Neural progenitor cell (in vitro differentiated cells): Measurements from ENCODE around the gene EIPR1. TPM values are rescaled to one million over a fixed set of nuclear protein-coding genes. Genes with fewer than 3 reads are reported as not detected.

ENCODE experiments used
- DNase-seq: peaks from one replicate; pipeline ENCODE4 v3.0.0-alpha.2; 2016; ENCODE audit warnings: low spot score
- H2AFZ ChIP-seq: fragments of 200-600 bp; sonication (generic); replicated peaks from 2 replicates; pipeline ENCODE4 v1.6.1; 2016; ENCODE audit warnings: antibody characterized with exemption
- H3F3A ChIP-seq: fragments of 200-600 bp; sonication (generic); 2 replicates; pipeline ENCODE4 v1.6.1; 2016; ENCODE audit warnings: antibody characterized with exemption, low read depth
- H3K27ac ChIP-seq: fragments of 200-600 bp; sonication (generic); 2 replicates; pipeline ENCODE4 v1.5.1; 2016; ENCODE audit warnings: mild to moderate bottlenecking
- H3K27me3 ChIP-seq: fragments of 200-600 bp; sonication (generic); 2 replicates; pipeline ENCODE4 v1.6.1; 2016; ENCODE audit warnings: mild to moderate bottlenecking, moderate library complexity
- H3K36me3 ChIP-seq: fragments of 200-600 bp; sonication (generic); 2 replicates; pipeline ENCODE4 v1.5.1; 2016
- H3K4me1 ChIP-seq: fragments of 200-600 bp; sonication (generic); 2 replicates; pipeline ENCODE4 v1.6.1; 2016; ENCODE audit warnings: mixed run types
- H3K4me2 ChIP-seq: fragments of 200-600 bp; sonication (generic); 2 replicates; pipeline ENCODE4 v1.6.1; 2016
- H3K4me3 ChIP-seq: fragments of 200-600 bp; sonication (generic); 2 replicates; pipeline ENCODE4 v1.5.1; 2016
- H3K79me2 ChIP-seq: fragments of 200-600 bp; sonication (generic); 2 replicates; pipeline ENCODE4 v1.6.1; 2016; ENCODE audit warnings: low read depth
- H3K9ac ChIP-seq: fragments of 200-600 bp; sonication (generic); 2 replicates; pipeline ENCODE4 v1.6.1; 2016
- H3K9me3 ChIP-seq: fragments of 200-600 bp; sonication (generic); 2 replicates; pipeline ENCODE4 v1.5.1; 2016; ENCODE audit warnings: low read depth
- H4K20me1 ChIP-seq: fragments of 200-600 bp; sonication (generic); 2 replicates; pipeline ENCODE4 v1.6.1; 2016; ENCODE audit warnings: low read depth
- H3K27ac Mint-ChIP-seq: 3 replicates; pipeline ENCODE4 v1.8.0; 2021; ENCODE audit warnings: mixed read lengths
- H3K27me3 Mint-ChIP-seq: 2 replicates; pipeline ENCODE4 v1.8.0; 2022; ENCODE audit warnings: low read depth, mild to moderate bottlenecking, inconsistent platforms, moderate library complexity, mixed read lengths; ENCODE audit not compliant: insufficient read depth
- H3K36me3 Mint-ChIP-seq: 3 replicates; pipeline ENCODE4 v1.8.0; 2021; ENCODE audit warnings: mixed read lengths
- H3K4me1 Mint-ChIP-seq: 3 replicates; pipeline ENCODE4 v1.8.0; 2021; ENCODE audit warnings: mixed read lengths
- H3K4me3 Mint-ChIP-seq: 3 replicates; pipeline ENCODE4 v1.8.0; 2021; ENCODE audit warnings: mild to moderate bottlenecking, moderate library complexity, mixed read lengths
- H3K9me3 Mint-ChIP-seq: 3 replicates; pipeline ENCODE4 v1.8.0; 2020; ENCODE audit warnings: mixed read lengths
- EZH2 ChIP-seq: fragments of 200-600 bp; sonication (generic); IDR thresholded peaks from 2 replicates; pipeline ENCODE4 v1.6.1; 2017; ENCODE audit warnings: antibody characterized with exemption, mild to moderate bottlenecking, moderate library complexity
- EZH2phosphoT487 ChIP-seq: fragments of 200-600 bp; sonication (generic); IDR thresholded peaks from 2 replicates; pipeline ENCODE4 v1.6.1; 2017; ENCODE audit warnings: antibody characterized with exemption
- total RNA-seq: library from RNA; depleted of rRNA; stranded (reverse); fragments of >200 nt; gene quantifications from 2 replicates; pipeline ENCODE4 v1.2.3, GENCODE V29; 2015; ENCODE audit warnings: low replicate concordance
- TF ChIP-seq, protein P1 (sequence below): fragments of 200-600 bp; sonication (generic); IDR thresholded peaks from 2 replicates; pipeline ENCODE4 v1.5.1; 2017; ENCODE audit warnings: antibody characterized with exemption, mild to moderate bottlenecking

The EIPR1 gene
- total RNA-seq, 1 donor from 2014 or later = 57.1 TPM

DNA sequence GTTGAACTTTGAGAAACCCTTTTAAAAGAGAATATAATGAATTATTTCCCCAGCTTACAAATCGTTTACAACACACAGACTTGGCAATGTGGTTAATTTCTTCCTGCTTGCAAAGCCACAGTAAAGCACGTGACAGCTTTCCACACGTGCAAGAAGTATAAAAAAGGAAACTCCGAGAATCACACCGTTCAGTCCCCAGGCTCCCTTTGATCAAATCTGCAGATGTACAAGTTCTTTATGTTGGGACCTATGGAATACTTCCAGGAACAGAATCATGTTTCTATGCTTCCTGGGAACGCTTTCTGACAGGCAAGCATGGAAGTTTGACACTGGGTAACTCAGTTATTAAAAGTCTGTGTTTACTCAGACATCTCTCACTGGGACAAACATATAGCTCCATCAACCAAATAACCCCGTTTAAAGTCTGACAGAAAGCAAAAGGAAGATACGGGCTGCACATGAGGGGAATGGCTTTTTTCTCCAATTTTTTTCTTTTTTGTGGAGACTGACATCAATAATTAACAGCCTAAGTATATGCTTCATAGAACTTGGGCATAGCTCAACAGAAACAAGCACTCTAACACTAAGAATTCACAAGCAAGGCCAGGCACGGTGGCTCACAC lies 134.8 kb downstream of the EIPR1 start:
- Mint-ChIP-seq H3K4me1 (no peaks in the 10 kb centered on the region), H3K36me3 (no peaks in the 10 kb centered on the region), H3K9me3 (no peaks in the 10 kb centered on the region), H3K27ac (no peak overlapping the region), H3K27me3 (no peaks in the 10 kb centered on the region), H3K4me3 (no peak overlapping the region)
- Histone ChIP-seq H3K36me3 (no peaks in the 10 kb centered on the region), H4K20me1 (peaks cover 5% of the 10 kb centered on the region), H3K4me1 (no peaks in the 10 kb centered on the region), H3K9me3 (no peaks in the 10 kb centered on the region), H3K27ac (no peak overlapping the region), H3F3A (no peaks in the 10 kb centered on the region), H3K27me3 (no peaks in the 10 kb centered on the region), H3K79me2 (no peaks in the 10 kb centered on the region), H3K4me3 (no peak overlapping the region), H2AFZ (no peak overlapping the region), H3K9ac (no peak overlapping the region), H3K4me2 (no peak overlapping the region)
- DNase-seq = no peak
- TF ChIP-seq, protein P1, sequence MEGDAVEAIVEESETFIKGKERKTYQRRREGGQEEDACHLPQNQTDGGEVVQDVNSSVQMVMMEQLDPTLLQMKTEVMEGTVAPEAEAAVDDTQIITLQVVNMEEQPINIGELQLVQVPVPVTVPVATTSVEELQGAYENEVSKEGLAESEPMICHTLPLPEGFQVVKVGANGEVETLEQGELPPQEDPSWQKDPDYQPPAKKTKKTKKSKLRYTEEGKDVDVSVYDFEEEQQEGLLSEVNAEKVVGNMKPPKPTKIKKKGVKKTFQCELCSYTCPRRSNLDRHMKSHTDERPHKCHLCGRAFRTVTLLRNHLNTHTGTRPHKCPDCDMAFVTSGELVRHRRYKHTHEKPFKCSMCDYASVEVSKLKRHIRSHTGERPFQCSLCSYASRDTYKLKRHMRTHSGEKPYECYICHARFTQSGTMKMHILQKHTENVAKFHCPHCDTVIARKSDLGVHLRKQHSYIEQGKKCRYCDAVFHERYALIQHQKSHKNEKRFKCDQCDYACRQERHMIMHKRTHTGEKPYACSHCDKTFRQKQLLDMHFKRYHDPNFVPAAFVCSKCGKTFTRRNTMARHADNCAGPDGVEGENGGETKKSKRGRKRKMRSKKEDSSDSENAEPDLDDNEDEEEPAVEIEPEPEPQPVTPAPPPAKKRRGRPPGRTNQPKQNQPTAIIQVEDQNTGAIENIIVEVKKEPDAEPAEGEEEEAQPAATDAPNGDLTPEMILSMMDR = no peak
- TF ChIP-seq EZH2 (no peak), EZH2phosphoT487 (no peak)

DNA sequence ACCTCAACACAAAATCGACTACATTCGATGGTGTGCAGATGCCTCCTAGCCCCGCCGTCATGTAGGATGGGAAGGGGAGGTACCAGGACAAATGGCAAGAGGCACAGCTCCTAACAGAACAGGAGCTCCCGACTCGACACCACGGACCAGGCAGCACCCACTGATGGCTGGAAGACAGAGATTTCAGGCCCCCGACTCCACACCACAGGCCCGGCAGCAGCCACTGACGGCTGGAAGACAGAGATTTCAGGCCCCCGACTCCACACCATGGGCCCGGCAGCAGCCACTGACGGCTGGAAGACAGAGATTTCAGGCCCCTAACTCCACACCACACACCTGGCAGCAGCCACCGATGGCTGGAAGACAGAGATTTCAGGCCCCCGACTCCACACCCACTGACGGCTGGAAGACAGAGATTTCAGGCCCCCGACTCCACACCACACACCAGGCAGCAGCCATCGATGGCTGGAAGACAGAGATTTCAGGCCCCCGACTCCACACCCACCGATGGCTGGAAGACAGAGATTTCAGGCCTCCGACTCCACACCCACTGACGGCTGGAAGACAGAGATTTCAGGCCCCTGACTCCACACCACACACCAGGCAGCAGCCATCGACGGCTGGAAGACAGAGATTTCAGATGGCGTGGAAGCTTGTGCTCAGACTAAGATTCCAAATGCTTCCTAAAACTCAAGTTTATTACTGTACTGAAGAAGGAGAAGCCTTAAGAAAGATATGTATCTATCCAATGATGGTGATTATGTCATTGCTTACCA lies 135.5 kb downstream of the EIPR1 start:
- Histone ChIP-seq H3K79me2 (no peaks in the 10 kb centered on the region), H3K4me3 (no peak overlapping the region), H3K27me3 (no peaks in the 10 kb centered on the region), H3K4me2 (no peak overlapping the region), H3K9ac (no peak overlapping the region), H3F3A (no peaks in the 10 kb centered on the region), H4K20me1 (peaks cover 5% of the 10 kb centered on the region), H3K36me3 (no peaks in the 10 kb centered on the region), H2AFZ (no peak overlapping the region), H3K9me3 (no peaks in the 10 kb centered on the region), H3K27ac (no peak overlapping the region), H3K4me1 (no peaks in the 10 kb centered on the region)
- no peak for DNase-seq
- no peaks in the 10 kb centered on the region for H3K36me3 Mint-ChIP-seq
- no peak overlapping the region for H3K4me3 Mint-ChIP-seq
- H3K9me3 Mint-ChIP-seq = no peaks in the 10 kb centered on the region
- TF ChIP-seq, protein P1 = no peak
- TF ChIP-seq EZH2phosphoT487 (no peak), EZH2 (no peak)
- no peak overlapping the region for H3K27ac Mint-ChIP-seq
- H3K27me3 Mint-ChIP-seq = no peaks in the 10 kb centered on the region
- H3K4me1 Mint-ChIP-seq = no peaks in the 10 kb centered on the region

DNA sequence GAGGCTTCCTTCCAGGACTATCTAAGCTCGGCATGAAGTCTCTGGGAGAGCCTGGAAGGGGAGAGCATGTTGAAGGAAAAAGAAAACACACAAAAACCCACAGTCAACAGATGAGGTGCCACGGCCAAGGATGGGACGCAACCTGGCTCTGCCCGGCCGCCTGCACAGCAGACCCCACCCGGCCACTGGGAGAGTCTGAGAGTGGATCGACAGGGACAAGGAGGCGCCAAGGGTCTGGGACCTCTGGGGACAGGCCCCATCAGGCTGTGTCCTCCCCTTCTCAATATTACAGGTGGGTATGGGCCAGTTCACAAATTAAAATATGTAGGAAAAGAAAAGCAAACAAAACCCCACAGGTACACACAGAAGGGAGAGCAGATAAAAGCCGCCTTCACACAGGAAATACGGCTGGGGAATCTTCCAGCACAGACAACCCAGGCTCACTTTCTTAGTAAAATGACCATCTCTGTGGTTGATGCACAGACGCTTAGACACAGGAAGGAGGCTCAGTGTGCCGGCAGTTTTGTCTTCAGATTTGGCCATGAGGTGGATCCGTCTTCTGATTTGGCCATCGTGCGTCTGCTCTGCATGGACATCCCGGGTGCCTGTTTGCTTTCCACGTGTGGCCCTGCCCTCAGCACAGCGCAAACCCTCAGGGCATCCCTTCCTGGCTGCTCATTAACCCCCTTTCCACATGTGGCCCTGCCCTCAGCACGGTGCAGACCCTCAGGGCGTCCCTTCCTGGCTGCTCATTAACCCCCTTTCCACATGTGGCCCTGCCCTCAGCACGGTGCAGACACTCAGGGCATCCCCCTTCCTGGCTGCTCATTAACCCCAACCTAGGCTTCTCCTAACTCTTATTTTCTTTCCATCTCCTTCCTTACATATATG lies 138.4 kb downstream of the EIPR1 start:
- Histone ChIP-seq H3K9me3 (no peaks in the 10 kb centered on the region), H3K36me3 (no peaks in the 10 kb centered on the region), H3K4me1 (no peaks in the 10 kb centered on the region), H3K27ac (no peak overlapping the region), H3K27me3 (no peaks in the 10 kb centered on the region), H4K20me1 (peaks cover 5% of the 10 kb centered on the region), H2AFZ (no peak overlapping the region), H3F3A (no peaks in the 10 kb centered on the region), H3K4me3 (no peak overlapping the region), H3K9ac (no peak overlapping the region), H3K4me2 (no peak overlapping the region), H3K79me2 (no peaks in the 10 kb centered on the region)
- no peak for DNase-seq
- H3K36me3 Mint-ChIP-seq = no peaks in the 10 kb centered on the region
- H3K27ac Mint-ChIP-seq = no peak overlapping the region
- H3K4me3 Mint-ChIP-seq = no peak overlapping the region
- TF ChIP-seq EZH2phosphoT487 (no peak), EZH2 (no peak)
- TF ChIP-seq, protein P1 = no peak
- H3K9me3 Mint-ChIP-seq = no peaks in the 10 kb centered on the region
- H3K27me3 Mint-ChIP-seq = no peaks in the 10 kb centered on the region
- H3K4me1 Mint-ChIP-seq = peaks cover 3% of the 10 kb centered on the region
